HL-60 (cell line): Measurements from ENCODE around the gene CAMTA1.

ENCODE experiments used
- CTCF ChIP-seq: IDR thresholded peaks from one replicate; pipeline ENCODE4 v1.5.1; 2011; ENCODE audit warnings: low read length, control low read depth, inconsistent platforms; ENCODE audit not compliant: insufficient read depth
- POLR2AphosphoS5 ChIP-seq: IDR thresholded peaks from 2 replicates; pipeline ENCODE4 v1.6.1; 2012; ENCODE audit warnings: low read depth

GRCh38 chr1:7284839-7285435 is 499.7 kb downstream of the CAMTA1 start:
- TF ChIP-seq CTCF (no peak), POLR2AphosphoS5 (no peak)
